CD4-positive, alpha-beta T cell treated with Interleukin-10 for 1 hour (primary cell): ENCODE measurements around the gene KRT6C.

Source experiments
- DNase-seq: peaks from one replicate; pipeline ENCODE4 v3.0.0-alpha.2; 2020

The KRT6C gene

GRCh38 chr12:52434081-52434733 lies 39.4 kb downstream of the KRT6C start, which contains the start of gene KRT75:
Gene KRT75 (minus strand): TSS chr12:52434371. CDS start chr12:52434304, 67 bp downstream.
- no peak for DNase-seq

GRCh38 chr12:52433501-52434080 lies 40.0 kb downstream of the KRT6C start:
- no peak for DNase-seq

DNA sequence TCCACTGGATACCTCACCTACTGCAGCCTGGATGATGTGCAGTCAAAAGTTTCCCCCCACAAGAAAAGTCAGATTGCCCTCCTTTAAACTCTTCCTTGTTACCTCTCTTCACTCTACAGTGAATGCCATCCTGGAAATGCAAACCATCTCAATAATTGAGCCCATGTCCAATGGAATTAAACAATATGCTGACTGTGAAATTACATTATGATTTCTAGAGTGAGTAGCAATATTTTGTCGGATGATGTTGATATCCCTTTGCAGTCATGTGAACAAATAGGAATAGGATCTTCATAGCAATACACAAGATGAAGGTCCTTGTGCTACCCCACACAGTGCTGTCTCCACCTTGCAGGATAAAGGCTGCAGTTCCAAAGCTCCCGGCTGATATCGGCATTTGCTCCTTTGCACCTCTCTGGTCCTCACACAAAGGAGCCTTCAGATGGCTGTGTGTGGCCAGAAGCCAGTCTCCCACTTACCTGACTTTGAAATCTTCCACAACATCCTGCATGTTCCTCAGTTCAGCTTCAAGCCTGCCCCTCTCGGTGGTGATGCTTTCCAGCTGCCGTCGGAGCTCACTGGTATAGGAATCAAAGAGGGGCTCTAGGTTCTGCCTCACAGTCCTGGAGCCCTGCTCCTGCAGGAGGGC lies 40.9 kb downstream of the KRT6C start:
- DNase-seq = no peak

DNA sequence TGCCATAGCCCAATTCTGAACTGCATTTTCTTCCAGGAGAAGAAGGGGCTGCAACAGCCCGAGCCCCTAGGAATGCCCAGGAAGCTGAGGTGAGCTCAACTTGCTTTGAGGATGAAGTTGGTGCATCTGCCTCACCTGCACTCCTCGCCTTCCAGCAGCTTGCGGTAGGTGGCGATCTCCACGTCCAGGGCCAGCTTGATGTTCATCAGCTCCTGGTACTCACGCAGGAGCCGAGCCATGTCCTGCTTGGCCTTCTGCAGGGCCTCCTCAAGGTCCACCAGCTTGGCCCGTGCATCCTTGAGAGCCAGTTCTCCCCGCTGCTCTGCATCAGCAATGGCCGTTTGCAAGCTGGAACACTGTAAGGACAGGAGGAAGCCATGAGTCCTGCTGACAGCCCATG lies 45.5 kb downstream of the KRT6C start:
- no peak for DNase-seq

DNA sequence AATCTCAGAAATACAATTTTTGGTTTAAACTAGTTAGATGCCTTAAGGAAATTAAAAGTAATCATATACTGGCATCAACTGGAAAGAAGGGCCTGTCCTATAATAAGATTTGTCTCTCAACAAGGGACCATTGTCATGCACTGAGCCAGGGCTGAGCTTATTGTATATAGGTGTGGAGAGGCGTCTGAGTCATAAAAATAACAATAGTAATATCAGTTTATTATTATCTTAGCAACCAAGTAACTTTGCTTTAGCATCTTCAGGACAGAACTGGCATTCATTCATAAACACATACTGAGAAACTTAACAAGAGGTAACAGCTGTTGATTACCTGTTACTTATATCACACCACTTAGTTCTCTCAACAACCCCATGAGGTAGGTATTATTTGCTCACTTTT lies 46.5 kb downstream of the KRT6C start:
- DNase-seq = no peak

DNA sequence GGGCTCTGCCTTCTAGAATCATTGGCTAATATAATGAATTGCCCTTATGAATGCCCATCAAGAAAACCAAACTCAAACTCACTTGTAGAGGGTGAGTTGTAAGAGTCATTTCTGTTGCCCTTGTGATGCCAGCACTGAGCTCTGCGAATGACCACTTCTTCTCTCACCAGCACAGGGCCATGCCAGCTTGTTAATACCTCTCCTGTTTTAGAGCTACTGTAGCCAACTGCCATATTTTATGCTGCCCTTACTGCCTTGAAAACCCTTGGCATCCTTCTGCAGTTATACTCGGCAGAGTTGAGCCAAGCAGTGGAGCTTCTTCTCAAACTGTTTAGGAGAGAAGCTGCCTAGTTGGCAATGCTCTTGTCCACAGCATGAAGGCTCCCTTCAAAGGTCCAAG lies 47.6 kb downstream of the KRT6C start:
- DNase-seq = no peak

- no peak for DNase-seq
Measured at GRCh38 chr12:52425466-52425865, 48.1 kb downstream of the KRT6C start.

DNA sequence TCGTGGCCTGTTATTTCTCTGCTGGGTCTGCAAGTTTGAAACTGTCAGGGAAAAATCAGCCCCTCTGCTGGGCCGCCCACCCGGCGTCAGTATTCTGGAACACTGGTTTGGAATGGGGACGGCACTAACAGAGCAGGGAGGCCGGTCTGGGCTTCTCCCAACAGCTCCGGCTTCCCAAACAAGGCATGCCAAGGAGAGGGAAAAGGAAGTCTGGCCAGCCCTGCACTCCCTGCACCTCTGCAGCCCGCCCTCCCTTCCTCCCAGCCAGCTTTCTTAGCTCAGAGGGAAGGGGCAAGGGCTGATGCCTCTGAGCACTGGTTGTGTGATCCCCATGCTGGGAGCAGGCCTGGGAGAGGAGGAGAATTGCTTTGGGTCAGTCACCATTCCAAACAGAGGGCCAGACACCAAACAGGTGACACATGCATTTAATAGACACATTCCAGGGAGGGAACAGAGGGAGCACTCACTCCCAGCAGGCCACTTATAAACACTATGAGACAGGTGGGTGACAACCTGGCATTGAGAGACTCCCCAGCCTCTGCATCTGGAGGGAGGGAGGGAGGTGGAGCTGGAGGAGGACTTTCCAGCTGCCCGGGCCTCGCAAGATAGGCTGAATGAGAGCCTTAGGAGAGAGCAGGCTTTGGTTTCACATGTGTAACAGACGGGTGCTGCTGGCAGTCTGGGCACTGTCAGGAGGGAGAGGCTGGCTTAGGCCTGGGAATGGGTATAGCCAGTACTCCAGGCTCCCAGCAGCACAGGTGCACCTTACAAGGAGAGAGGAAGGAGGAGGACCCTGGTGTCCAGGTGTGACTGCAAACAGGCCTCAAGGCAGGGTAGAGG lies 49.7 kb downstream of the KRT6C start:
- DNase-seq = no peak

GRCh38 chr12:52423035-52423434 lies 50.6 kb downstream of the KRT6C start:
- DNase-seq = no peak

DNA sequence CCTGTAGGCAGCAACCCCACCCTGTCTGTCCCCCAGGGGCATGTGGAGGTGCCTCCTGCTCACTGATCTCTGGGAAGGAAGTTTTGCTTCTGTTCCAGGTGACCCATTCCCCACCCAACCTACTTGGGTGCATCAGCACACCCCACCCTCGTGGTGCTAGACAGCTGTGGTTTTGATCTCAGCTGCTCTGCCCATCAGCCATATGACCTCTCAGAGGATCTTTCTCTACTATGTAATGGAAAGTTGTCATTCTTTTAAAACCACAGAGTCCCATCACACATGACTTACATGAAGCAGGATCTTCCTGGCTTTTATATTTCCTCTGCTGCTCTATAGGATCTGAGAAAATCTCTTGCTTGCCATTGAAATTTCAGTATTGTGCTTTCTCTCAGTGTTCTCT lies 53.9 kb downstream of the KRT6C start:
- DNase-seq = no peak

GRCh38 chr12:52418576-52419110 lies 55.0 kb downstream of the KRT6C start:
- DNase-seq = no peak
